Measurements from ENCODE around the gene PLAGL1.

DNA sequence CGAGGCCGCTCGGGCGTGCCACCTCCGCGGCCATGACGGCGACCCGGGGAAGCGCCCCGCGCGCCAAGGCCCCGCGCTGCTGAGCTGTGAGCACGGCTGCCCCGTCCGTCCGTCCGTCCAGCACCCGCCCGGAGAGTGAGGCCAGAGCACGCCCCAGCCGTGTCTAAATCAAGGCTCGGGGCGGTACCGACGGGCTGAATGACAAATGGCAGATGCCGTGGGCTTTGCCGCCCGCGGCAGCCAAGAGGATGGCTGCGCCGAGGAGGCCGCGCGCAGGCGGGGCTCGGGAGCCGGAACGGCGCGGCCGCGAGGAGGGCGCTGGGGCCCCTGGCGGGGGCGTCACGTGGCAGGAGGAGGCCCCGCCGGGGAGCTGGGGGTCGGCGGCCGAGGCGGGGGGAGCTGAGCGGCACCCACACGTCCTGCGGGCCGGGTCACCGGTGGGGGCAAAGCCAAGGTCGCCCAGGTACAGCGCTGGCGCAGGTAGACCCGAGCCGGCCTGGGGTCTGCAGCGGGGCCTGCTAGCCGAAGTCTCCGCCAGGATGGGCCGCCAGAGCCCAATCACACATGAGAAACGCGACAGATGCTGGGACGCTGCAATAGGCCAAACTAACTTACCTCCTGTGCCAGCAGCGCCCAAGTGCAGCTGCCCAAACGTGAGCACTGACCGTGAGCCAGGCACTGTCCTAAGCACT, at the start of gene PLAGL1:
- TF ChIP-seq, protein P1, sequence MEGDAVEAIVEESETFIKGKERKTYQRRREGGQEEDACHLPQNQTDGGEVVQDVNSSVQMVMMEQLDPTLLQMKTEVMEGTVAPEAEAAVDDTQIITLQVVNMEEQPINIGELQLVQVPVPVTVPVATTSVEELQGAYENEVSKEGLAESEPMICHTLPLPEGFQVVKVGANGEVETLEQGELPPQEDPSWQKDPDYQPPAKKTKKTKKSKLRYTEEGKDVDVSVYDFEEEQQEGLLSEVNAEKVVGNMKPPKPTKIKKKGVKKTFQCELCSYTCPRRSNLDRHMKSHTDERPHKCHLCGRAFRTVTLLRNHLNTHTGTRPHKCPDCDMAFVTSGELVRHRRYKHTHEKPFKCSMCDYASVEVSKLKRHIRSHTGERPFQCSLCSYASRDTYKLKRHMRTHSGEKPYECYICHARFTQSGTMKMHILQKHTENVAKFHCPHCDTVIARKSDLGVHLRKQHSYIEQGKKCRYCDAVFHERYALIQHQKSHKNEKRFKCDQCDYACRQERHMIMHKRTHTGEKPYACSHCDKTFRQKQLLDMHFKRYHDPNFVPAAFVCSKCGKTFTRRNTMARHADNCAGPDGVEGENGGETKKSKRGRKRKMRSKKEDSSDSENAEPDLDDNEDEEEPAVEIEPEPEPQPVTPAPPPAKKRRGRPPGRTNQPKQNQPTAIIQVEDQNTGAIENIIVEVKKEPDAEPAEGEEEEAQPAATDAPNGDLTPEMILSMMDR (IDR thresholded peaks at IDR 0.05; ENCODE audit: poor library complexity): no peak
- no peak for TF ChIP-seq EZH2phosphoT487 (IDR thresholded peaks at IDR 0.05; ENCODE audit: low read depth, severe bottlenecking, unreplicated experiment)
- no peak for TF ChIP-seq EZH2 (IDR thresholded peaks at IDR 0.05; ENCODE audit: borderline replicate concordance)

All from hepatocyte (in vitro differentiated cells).